IPS-18a (cell line): ENCODE results near the gene C16orf86.

ENCODE experiments used
- H3K27ac ChIP-seq: one replicate; pipeline ENCODE4 v1.5.1; 2013; ENCODE audit warnings: low read length
- H3K27me3 ChIP-seq: one replicate; pipeline ENCODE4 v1.6.1; 2013; ENCODE audit warnings: mild to moderate bottlenecking, low read length; ENCODE audit not compliant: control insufficient read depth, insufficient read depth
- H3K36me3 ChIP-seq: one replicate; pipeline ENCODE4 v1.6.1; 2013; ENCODE audit warnings: low read depth, low read length; ENCODE audit not compliant: control insufficient read depth
- H3K4me1 ChIP-seq: one replicate; pipeline ENCODE4 v1.6.1; 2013; ENCODE audit warnings: low read depth, low read length; ENCODE audit not compliant: control insufficient read depth
- H3K4me3 ChIP-seq: one replicate; pipeline ENCODE4 v1.5.1; 2013; ENCODE audit warnings: low read length
- H3K9ac ChIP-seq: one replicate; pipeline ENCODE4 v1.6.1; 2013; ENCODE audit warnings: mild to moderate bottlenecking, low read length, moderate library complexity
- H3K9me3 ChIP-seq: one replicate; pipeline ENCODE4 v1.6.1; 2013; ENCODE audit warnings: low read depth, low read length; ENCODE audit not compliant: control insufficient read depth

Gene C16orf86

GRCh38 chr16:67672739-67673662, 6.4 kb downstream of the C16orf86 start:
- no peaks in the 10 kb centered on the region for H3K27me3 ChIP-seq
- no peak overlapping the region for H3K27ac ChIP-seq
- no peaks in the 10 kb centered on the region for H3K4me1 ChIP-seq
- no peaks in the 10 kb centered on the region for H3K36me3 ChIP-seq
- H3K9me3 ChIP-seq, result no peaks in the 10 kb centered on the region
- no peak overlapping the region for H3K4me3 ChIP-seq
- no peak overlapping the region for H3K9ac ChIP-seq

- H3K36me3 ChIP-seq, result no peaks in the 10 kb centered on the region
- no peaks in the 10 kb centered on the region for H3K9me3 ChIP-seq
- no peaks in the 10 kb centered on the region for H3K4me1 ChIP-seq
- H3K9ac ChIP-seq, result no peak overlapping the region
- no peak overlapping the region for H3K4me3 ChIP-seq
- no peak overlapping the region for H3K27ac ChIP-seq
- H3K27me3 ChIP-seq, result no peaks in the 10 kb centered on the region
Observed at GRCh38 chr16:67673712-67674580, 7.3 kb downstream of the C16orf86 start.

- no peak overlapping the region for H3K27ac ChIP-seq
- H3K27me3 ChIP-seq, result no peaks in the 10 kb centered on the region
- H3K9me3 ChIP-seq, result no peaks in the 10 kb centered on the region
- no peak overlapping the region for H3K9ac ChIP-seq
- H3K4me1 ChIP-seq, result no peaks in the 10 kb centered on the region
- H3K36me3 ChIP-seq, result no peaks in the 10 kb centered on the region
- no peak overlapping the region for H3K4me3 ChIP-seq
Observed at GRCh38 chr16:67674851-67675578, 8.4 kb downstream of the C16orf86 start.

DNA sequence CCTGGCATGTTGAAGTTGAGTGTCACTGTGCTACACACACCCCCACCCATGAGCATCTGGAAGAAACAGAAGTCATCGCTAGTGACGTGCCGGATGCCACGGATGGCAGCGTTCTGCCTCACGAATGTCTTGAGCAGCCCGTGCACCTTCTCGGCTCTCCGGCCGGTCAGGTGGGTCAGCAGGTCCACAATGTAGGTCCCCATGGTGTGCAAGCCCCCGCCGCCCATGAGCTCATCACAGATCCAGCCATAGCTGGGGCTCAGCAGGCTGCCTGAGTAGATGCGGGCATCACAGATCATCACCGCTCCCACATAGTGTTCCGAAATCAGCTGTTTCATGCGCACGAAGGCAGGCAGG, 8.9 kb downstream of the C16orf86 start:
- Histone ChIP-seq H3K27me3 (no peaks in the 10 kb centered on the region), H3K4me3 (no peak overlapping the region), H3K27ac (no peak overlapping the region), H3K4me1 (no peaks in the 10 kb centered on the region), H3K9me3 (no peaks in the 10 kb centered on the region), H3K36me3 (no peaks in the 10 kb centered on the region), H3K9ac (no peak overlapping the region)

DNA sequence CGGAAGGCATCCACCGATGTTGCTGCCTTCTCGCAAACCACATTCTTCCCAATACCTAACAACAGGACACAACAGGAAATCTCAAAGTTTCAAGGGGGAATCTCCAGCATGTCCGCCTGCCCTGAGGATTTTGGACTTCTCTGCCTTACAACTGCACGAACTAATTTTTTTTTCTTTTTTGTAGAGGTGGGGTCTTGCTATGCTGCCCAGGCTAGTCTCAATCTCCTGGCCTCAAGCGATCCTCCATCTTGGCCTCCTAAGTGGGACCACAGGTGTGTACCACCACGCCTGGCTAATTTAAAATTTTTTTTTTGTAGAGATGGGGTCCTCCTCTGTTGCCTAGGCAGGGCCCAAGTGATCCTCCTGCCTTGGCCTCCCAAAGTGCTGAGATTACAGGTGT, 9.4 kb downstream of the C16orf86 start:
- Histone ChIP-seq H3K4me3 (no peak overlapping the region), H3K27ac (no peak overlapping the region), H3K27me3 (no peaks in the 10 kb centered on the region), H3K9me3 (no peaks in the 10 kb centered on the region), H3K4me1 (no peaks in the 10 kb centered on the region), H3K9ac (no peak overlapping the region), H3K36me3 (no peaks in the 10 kb centered on the region)

DNA sequence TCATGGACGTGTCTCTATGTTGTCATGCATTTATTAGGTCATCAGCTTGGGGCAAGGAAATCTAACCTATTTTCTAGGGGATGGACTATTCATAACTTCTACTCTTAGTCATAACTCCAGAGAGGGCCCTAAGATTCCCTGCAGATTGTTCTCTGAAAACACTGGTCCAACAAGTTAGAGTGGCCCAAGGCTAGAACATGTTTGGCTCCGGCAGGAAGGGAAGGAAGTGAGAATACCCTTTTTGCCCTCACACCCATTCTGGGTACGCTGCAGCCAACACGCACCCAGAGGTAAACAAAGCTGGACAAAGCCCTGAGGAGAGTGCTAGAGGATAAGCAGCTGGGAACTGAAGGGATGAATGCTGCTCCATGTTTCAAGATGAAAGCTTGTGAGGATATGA, 9.9 kb downstream of the C16orf86 start:
- Histone ChIP-seq H3K9me3 (no peaks in the 10 kb centered on the region), H3K27me3 (no peaks in the 10 kb centered on the region), H3K27ac (no peak overlapping the region), H3K4me3 (no peak overlapping the region), H3K36me3 (no peaks in the 10 kb centered on the region), H3K4me1 (no peaks in the 10 kb centered on the region), H3K9ac (no peak overlapping the region)

GRCh38 chr16:67676939-67677338, 10.3 kb downstream of the C16orf86 start:
- no peak overlapping the region for H3K27ac ChIP-seq
- H3K9me3 ChIP-seq, result no peaks in the 10 kb centered on the region
- H3K4me1 ChIP-seq, result no peaks in the 10 kb centered on the region
- no peaks in the 10 kb centered on the region for H3K27me3 ChIP-seq
- no peak overlapping the region for H3K9ac ChIP-seq
- no peaks in the 10 kb centered on the region for H3K36me3 ChIP-seq
- no peak overlapping the region for H3K4me3 ChIP-seq

GRCh38 chr16:67677712-67678111, 11.1 kb downstream of the C16orf86 start:
- Histone ChIP-seq H3K9ac (no peak overlapping the region), H3K4me3 (no peak overlapping the region), H3K27me3 (no peaks in the 10 kb centered on the region), H3K36me3 (peaks cover 4% of the 10 kb centered on the region), H3K4me1 (no peaks in the 10 kb centered on the region), H3K9me3 (no peaks in the 10 kb centered on the region), H3K27ac (no peak overlapping the region)

DNA sequence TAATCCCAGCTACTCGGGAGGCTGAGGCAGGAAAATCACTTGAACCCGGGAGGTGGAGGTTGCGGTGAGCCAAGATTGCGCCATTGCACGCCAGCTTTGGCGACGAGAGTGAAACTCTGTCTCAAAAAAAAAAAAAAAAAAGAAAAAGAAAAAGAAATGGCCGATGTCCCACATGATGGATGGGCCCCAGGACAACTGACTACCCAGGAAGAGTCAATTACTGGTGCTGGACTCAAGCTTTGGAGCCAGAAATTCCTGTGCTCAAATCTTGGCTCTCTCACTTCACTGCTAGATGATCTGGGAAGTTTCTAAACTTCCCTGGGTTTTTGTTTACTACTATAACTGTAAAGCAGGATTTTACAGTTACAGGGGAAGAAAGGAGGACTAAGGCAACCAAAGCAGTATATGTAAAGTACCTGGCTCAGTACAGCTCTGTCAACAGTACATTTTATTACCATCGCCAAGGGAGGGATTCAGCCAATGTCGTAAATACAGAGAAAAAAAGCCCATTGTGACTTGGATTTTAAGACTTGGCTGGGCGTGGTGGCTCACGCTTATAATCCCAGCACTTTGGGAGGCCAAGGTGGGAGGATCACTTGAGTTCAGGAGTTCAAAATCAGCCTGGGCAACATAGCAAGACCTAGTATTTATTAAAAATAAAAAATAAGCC, 11.9 kb downstream of the C16orf86 start:
- Histone ChIP-seq H3K4me3 (no peak overlapping the region), H3K4me1 (no peaks in the 10 kb centered on the region), H3K27ac (no peak overlapping the region), H3K36me3 (peaks cover 4% of the 10 kb centered on the region), H3K9me3 (no peaks in the 10 kb centered on the region), H3K27me3 (no peaks in the 10 kb centered on the region), H3K9ac (no peak overlapping the region)

- Histone ChIP-seq H3K9me3 (no peaks in the 10 kb centered on the region), H3K4me3 (no peak overlapping the region), H3K4me1 (no peaks in the 10 kb centered on the region), H3K36me3 (peaks cover 11% of the 10 kb centered on the region), H3K9ac (no peak overlapping the region), H3K27ac (no peak overlapping the region), H3K27me3 (no peaks in the 10 kb centered on the region)
Observed at GRCh38 chr16:67679935-67680897, 13.6 kb downstream of the C16orf86 start.
